Fibroblast of mammary gland (primary cell): Measurements from ENCODE around the gene MSI2.

ENCODE experiments used
- DNase-seq: peaks from one replicate; pipeline ENCODE4 v3.0.0-alpha.2; 2010; ENCODE audit warnings: low read depth
- H3K4me3 ChIP-seq: 2 replicates; pipeline ENCODE4 v1.5.1; 2011; ENCODE audit warnings: low read depth, mild to moderate bottlenecking, low read length, moderate library complexity; ENCODE audit not compliant: control insufficient read depth
- TF ChIP-seq, protein P1 (sequence below): conservative IDR thresholded peaks from 2 replicates; pipeline ENCODE4 v1.5.1; 2011; ENCODE audit warnings: low read depth, low read length, inconsistent platforms; ENCODE audit not compliant: control insufficient read depth, insufficient read depth

Gene MSI2

GRCh38 chr17:57628421-57628820 is 372.1 kb downstream of the MSI2 start:
- DNase-seq = no peak
- no peak overlapping the region for H3K4me3 ChIP-seq
- TF ChIP-seq, protein P1, sequence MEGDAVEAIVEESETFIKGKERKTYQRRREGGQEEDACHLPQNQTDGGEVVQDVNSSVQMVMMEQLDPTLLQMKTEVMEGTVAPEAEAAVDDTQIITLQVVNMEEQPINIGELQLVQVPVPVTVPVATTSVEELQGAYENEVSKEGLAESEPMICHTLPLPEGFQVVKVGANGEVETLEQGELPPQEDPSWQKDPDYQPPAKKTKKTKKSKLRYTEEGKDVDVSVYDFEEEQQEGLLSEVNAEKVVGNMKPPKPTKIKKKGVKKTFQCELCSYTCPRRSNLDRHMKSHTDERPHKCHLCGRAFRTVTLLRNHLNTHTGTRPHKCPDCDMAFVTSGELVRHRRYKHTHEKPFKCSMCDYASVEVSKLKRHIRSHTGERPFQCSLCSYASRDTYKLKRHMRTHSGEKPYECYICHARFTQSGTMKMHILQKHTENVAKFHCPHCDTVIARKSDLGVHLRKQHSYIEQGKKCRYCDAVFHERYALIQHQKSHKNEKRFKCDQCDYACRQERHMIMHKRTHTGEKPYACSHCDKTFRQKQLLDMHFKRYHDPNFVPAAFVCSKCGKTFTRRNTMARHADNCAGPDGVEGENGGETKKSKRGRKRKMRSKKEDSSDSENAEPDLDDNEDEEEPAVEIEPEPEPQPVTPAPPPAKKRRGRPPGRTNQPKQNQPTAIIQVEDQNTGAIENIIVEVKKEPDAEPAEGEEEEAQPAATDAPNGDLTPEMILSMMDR = no peak

GRCh38 chr17:57629470-57629869 is 373.1 kb downstream of the MSI2 start:
- H3K4me3 ChIP-seq = no peak overlapping the region
- DNase-seq = no peak
- TF ChIP-seq, protein P1 = no peak

DNA sequence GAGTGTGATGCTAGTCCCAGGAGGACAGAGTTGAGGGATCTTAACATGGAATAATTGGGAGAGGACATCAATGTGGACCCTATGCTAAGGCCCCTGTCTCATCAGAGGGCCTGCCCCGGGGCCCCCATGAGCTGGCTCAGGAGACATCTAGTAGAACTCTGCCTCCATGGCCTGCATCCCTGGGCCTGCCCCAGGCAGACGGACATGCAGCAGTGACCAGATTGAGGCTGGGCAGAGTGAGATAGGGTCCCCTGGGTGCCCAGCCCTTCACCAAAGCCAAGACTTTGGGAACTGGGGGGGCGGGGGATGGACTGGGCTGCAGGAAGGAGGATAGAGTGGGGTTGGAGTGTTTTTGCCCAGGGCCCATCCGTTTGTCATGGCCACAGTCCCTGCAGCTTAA is 373.6 kb downstream of the MSI2 start:
- TF ChIP-seq, protein P1 = no peak
- DNase-seq = no peak
- no peak overlapping the region for H3K4me3 ChIP-seq

DNA sequence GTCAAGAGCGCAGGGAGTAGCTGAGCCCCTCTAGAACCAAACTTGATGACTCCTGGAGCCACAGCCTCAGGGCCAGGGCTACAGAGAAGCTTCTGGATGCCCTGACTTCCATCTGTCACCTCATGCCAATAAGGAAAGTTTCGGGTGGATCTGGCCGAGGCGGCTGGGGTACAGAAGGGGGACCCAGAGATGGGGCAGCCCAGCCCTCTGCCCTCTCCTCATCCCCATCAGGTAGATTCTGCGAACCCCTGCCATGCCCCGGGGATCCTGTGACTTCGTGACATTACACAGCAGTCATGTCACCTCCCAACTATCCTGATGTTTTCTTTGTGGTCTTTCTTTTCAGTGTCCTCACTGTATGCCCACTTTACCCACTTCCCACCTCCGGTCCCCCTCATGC is 374.4 kb downstream of the MSI2 start:
- TF ChIP-seq, protein P1 = no peak
- no peak overlapping the region for H3K4me3 ChIP-seq
- DNase-seq = no peak

- TF ChIP-seq, protein P1 = no peak
- no peak for DNase-seq
- no peak overlapping the region for H3K4me3 ChIP-seq
These were observed 375.5 kb downstream of the MSI2 start for GRCh38 chr17:57631871-57632270.

DNA sequence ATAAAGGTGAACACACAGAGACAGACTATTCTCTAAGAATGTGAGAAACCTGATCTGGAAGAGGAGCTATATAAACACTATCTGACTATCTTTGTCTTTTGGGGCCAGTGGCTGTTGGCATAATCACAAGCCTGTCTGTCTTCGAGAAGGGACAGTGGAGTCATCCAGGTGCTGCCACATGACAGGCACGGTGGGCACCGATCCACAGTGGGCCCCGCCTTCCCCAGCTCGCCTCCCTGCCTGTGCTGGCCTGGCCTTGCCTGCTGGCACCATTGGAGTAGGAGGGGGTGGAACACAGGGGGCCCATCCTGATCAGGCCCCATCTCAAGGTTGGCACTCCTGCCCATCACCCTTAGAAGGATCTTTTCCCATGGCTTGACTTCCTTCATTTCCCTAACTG is 376.0 kb downstream of the MSI2 start:
- TF ChIP-seq, protein P1 = no peak
- DNase-seq = no peak

DNA sequence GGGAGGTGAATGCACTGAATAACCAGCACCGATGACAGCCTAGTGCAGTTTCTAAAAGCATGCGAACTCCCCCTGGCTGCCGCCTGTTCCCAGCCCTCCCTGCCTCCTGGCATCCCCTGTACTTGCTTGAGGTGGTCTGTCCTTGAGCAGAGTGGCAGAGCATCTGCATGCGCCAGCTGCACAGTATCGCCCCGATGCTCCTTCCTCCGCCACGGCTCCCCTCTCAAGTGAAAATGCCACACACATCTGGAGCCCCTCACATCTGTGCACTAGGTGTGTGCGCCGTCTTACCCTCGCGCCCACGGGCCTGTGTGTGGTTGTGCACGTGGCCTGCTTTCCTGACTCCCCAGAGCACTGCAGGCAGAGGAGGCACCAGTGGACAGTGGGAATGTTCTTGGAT is 376.9 kb downstream of the MSI2 start:
- H3K4me3 ChIP-seq = no peak overlapping the region

More for the DNA sequence above, 376.0 kb downstream of the MSI2 start:
- no peak overlapping the region for H3K4me3 ChIP-seq

More for the DNA sequence above, 376.9 kb downstream of the MSI2 start:
- no peak for DNase-seq
- TF ChIP-seq, protein P1 = no peak
